Activated naive CD8-positive, alpha-beta T cell treated with anti-CD3 and anti-CD28 coated beads, Interleukin-2, amount 50 U/mL, for 16 hours (primary cell): ENCODE measurements around the gene RGS19.

Experiments used
- DNase-seq: peaks from one replicate; pipeline ENCODE4 v3.0.0-alpha.2; 2020; ENCODE audit warnings: low read depth, low spot score

Gene RGS19

GRCh38 chr20:64064145-64064698 lies 15.1 kb downstream of the RGS19 start:
- DNase-seq, result no peak

GRCh38 chr20:64063389-64064144 lies 15.8 kb downstream of the RGS19 start:
- no peak for DNase-seq

DNA sequence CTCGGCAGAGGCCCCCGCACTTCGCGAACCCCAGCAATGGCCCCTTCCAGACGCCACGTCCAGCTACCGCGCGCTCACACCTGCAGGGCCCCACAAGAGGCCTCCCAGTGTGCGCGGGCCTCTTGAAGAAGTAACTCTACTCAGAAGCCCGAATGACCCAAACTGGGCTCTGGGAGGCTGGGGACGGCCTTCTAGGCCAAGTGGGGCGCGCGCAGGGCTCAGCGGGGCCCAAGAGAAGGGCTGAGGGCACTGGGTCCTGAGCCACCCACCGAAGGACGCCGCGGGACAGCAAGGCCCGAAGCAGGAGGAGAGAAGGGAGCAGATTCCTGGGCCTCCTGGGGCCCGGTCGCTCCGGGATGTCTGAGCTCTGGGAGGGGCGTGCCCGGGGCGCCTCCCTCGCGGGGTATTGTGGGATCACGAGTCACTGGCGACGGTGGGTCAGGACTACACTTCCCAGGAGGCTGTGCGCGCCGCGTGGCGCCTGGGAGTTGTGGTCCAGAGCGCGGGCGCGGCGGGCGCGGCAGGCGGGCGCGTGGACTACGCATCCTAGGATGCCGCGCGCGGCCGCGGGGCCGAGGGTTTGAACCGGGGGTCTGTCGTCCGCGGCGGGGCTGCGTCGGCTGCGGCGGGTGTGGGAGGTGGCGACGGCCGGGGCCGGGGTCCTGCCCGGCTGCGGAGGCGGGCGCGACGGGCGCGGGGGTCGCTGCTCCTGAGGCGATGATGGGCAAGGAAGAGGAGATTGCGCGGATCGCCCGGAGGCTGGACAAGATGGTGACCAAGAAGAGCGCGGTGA lies 16.5 kb downstream of the RGS19 start, which contains the start of gene TCEA2:
Gene TCEA2 (plus strand): TSS at position 603 of the 793 bp plus-strand sequence. CDS start 115 bp downstream, at position 718.
- peak; percentile 89 for DNase-seq

GRCh38 chr20:64062276-64062595 lies 17.1 kb downstream of the RGS19 start:
- no peak for DNase-seq

- no peak for DNase-seq
Observed at GRCh38 chr20:64058536-64058935, 20.8 kb downstream of the RGS19 start.

DNA sequence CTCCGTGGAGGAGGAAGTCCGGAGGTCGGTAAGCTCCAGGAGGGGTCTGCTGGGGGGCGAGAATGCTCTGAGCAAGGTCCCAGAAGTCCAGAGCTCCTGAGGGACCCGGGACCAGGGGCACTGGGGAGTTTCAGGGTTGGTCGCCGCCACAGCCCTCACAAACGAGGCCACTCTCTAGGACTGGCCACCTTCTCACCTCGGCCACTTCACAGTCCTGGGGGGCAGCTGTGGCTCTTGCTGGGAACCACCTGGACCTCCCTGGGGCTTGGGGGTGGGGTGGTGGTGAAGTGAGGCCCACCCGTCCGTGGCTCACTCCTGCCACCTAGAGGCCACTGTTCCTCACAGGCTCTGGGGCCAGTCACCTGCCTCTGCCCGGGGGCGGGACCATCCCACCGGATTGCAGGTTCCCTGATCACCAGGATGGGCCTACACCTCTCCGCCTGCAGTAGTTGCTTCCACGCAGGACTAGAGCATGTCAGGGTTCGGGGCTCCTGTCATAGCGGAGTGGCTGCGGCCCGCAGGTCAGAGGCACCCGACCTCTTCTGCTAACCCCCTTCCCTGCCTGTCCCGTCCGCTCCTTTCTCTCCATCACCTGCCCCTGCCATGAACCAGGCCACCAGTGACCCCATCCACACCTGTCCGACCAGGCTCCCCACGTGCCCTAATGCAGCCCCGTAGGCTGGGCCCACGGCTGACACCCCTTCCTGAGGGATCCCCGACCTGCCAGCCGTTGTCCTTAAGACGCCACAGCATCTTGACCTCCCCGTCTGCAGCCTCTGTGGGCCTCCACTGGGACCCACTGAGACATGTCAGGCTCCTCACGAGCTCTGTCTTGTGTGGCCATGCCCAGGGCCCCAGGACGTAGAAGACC lies 21.5 kb downstream of the RGS19 start:
- peak; percentile 69 for DNase-seq

- no peak for DNase-seq
Observed at GRCh38 chr20:64056889-64057627, 22.3 kb downstream of the RGS19 start.

DNA sequence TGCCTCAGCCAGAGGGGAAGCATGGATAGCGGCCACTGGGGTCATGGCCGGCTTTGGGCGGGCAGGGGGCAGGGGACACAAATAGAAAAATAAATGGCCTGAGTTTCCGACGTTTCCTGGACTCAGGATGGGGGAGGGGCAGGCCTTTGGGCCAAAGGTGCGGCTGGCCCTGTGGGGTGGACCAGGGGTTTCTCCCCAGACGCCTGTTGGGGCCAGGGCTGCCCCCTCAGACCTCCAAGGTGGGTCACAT lies 22.8 kb downstream of the RGS19 start:
- no peak for DNase-seq

GRCh38 chr20:64055893-64056638 lies 23.3 kb downstream of the RGS19 start:
- DNase-seq, result no peak

GRCh38 chr20:64055396-64055892 lies 23.9 kb downstream of the RGS19 start:
- no peak for DNase-seq

DNA sequence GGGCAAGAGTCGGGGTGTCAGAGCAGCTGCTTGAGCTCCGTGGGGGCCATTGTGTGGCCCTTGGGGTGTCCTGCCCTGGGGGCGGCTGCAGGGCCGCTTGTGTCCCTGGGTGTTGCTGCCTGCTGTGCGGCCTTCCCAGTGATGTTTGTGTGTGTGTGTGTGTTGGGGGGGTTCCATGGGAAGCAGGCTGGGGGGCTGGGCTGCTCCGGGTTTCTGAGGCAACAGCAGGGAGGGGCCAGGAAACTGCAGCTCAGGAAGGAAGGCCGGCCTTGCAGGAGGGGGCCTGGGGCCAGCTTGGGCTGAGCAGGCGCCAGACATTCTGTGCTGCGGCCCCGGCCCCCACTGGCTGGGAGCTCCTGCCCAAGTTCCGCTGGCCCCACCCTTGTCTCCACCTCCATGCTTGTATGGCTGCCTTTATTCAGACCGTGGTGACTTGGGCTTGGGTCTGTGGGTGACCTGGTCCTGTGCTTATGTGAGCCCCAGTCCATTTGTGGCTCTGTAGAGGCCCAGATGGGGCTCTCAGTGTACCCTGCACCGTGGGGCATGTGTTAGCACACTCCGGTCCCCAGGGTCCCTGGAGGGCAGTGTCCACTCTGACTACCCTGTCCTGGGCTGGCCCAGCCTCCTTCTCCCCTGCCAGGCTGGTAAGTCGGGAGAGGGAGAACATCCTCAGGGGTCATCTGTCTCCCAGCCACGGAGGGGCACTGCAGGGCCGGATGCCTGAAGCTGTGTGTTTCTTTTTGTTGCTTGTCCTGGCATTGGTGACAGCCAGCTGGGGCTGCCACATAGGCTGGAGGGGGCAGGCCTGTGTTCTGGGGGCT lies 25.3 kb downstream of the RGS19 start:
- DNase-seq, result no peak

GRCh38 chr20:64052987-64053840 lies 26.1 kb downstream of the RGS19 start:
- DNase-seq, result no peak

GRCh38 chr20:64052326-64052722 lies 27.0 kb downstream of the RGS19 start:
- no peak for DNase-seq

- no peak for DNase-seq
Observed at GRCh38 chr20:64051561-64052325, 27.6 kb downstream of the RGS19 start.

GRCh38 chr20:64051033-64051452 lies 28.3 kb downstream of the RGS19 start:
- no peak for DNase-seq

DNA sequence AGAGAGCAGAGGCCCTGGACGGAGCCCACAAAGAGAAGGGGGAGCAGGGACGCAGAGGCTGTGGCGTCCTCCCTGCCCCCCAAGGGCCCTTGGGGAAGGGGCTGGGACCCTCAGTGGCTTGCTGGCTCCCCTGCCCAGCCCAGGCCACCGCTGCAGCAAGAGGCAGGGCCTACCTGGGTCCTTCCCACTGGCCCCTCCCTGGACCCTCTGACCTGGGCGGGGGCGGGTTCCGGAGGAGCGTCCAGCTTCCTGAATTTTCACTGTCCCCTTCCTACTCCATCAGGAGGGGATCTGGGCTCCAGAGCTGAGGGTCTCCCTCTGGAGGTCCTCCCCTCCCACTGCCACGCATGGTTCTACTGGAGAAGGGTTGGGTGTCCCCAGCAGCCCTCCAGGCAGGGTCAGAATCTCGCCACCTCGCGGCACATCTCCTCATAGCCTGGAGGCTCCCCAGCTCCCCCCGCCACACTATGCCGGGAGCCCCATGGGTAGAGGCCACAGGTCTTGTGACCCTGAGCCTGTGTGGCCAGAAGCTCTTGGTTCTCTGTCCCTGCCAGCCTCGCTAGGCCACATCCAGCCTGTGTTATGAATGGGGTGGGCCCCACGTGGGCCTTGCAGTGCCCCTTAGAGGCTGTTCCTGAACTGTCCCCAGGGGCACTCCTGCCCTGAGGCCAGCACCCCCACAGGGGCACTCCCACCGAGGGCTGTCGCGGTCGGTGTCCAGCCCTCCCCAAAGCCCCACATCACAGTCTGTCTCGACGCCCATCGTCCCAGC lies 28.9 kb downstream of the RGS19 start:
- no peak for DNase-seq

DNA sequence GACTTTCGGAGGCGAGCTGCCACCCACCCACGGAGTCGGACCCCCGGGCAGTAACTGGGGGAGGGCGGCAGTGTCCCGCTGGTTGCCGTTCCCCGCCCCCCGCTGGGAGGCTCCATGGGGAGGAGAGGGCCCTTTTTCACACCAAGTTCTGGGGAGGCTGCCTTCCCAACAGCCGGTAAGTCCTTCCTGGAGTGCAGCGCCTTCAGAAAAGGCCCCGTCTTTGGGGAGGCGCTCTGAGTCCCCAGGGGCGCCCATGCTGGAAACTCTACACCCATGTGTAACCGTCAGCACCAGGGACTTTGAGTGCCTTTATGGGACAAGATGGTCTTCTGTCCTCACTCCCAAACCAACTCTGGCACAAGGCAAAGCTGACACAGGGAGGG lies 29.4 kb downstream of the RGS19 start:
- no peak for DNase-seq
